Dendritic cell treated with granulocyte-macrophage colony-stimulating factor and Interleukin-4, amounts not matched to agents 40 ng/mL and 50 ng/mL, for 4 days (primary cell): ENCODE data around the gene LGALS7.

Source experiments
- H3K27ac Mint-ChIP-seq: one replicate; pipeline ENCODE4 v1.8.0; 2022; ENCODE audit warnings: mild to moderate bottlenecking, mixed read lengths
- H3K27me3 Mint-ChIP-seq: one replicate; pipeline ENCODE4 v1.8.0; 2022; ENCODE audit warnings: mild to moderate bottlenecking, mixed read lengths
- H3K36me3 Mint-ChIP-seq: one replicate; pipeline ENCODE4 v1.8.0; 2022; ENCODE audit warnings: low read depth, mixed read lengths
- H3K4me1 Mint-ChIP-seq: one replicate; pipeline ENCODE4 v1.8.0; 2022; ENCODE audit warnings: low read depth, mixed read lengths
- H3K4me3 Mint-ChIP-seq: one replicate; pipeline ENCODE4 v1.8.0; 2022; ENCODE audit warnings: mild to moderate bottlenecking, moderate library complexity, mixed read lengths
- H3K9me3 Mint-ChIP-seq: one replicate; pipeline ENCODE4 v1.8.0; 2022; ENCODE audit warnings: mixed read lengths
- intact Hi-C: fragments of 100-400 bp; cut with micrococcal nuclease; formaldehyde crosslinking; loops from one replicate; pipeline ENCODE4 v1.15.0; 2022

Gene LGALS7

DNA sequence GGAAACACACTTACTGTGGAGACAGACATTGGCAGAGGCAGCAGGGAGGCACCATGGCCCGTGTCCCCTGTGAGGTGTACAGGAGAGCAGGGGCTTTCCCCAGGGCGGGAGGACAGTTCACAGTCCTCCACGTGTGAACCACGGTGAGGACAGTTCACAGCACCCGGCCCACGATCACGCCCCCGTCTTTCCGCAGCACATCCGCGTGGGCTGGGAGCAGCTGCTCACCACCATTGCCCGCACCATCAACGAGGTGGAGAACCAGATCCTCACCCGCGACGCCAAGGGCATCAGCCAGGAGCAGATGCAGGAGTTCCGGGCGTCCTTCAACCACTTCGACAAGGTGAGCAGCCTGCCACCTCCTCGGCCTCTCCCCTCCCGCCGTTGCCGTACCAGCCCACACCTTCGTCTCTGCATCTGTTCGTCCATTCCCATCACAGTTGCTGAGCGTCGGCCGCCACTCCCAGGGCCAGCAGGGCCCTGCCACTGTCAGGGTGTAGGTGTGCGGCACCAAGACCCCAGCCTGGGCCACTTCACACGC is 46.5 kb downstream of the LGALS7 start:
- Mint-ChIP-seq H3K4me3 (no peak overlapping the region), H3K36me3 (peaks cover 100% of the 10 kb centered on the region), H3K9me3 (no peaks in the 10 kb centered on the region), H3K27ac (no peak overlapping the region), H3K27me3 (no peaks in the 10 kb centered on the region), H3K4me1 (peaks cover 12% of the 10 kb centered on the region)
- intact Hi-C loops, result loop anchor here (5.0 kb wide), 1 partner anchor 205 kb away; the partner anchor contains the start of genes MRPS12 and SARS2

DNA sequence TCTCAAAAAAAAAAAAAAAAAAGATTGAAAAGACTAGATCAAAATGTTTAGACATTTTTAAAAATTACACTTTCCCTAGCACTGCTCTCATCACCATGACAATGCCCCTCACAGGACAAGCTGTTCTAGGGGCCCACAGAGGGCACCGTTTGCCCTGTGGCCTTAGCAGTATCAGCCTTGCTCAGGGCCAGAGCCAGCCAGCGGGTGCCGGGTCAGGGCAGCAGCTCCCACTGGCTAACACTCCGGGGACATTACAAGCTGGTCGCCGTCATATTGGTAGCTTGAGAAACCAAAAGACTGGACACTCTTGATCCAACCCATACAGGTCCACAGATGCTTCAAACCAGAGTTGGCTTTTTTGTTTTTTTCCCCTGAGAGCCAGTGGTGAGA is 47.0 kb downstream of the LGALS7 start:
- peaks cover 100% of the 10 kb centered on the region for H3K36me3 Mint-ChIP-seq
- H3K27me3 Mint-ChIP-seq, result no peaks in the 10 kb centered on the region
- no peak overlapping the region for H3K27ac Mint-ChIP-seq
- H3K9me3 Mint-ChIP-seq, result no peaks in the 10 kb centered on the region
- intact Hi-C loops, result loop anchor here (5.0 kb wide), 1 partner anchor 206 kb away; the partner anchor contains the start of genes MRPS12 and SARS2
- no peak overlapping the region for H3K4me3 Mint-ChIP-seq
- H3K4me1 Mint-ChIP-seq, result peaks cover 12% of the 10 kb centered on the region

DNA sequence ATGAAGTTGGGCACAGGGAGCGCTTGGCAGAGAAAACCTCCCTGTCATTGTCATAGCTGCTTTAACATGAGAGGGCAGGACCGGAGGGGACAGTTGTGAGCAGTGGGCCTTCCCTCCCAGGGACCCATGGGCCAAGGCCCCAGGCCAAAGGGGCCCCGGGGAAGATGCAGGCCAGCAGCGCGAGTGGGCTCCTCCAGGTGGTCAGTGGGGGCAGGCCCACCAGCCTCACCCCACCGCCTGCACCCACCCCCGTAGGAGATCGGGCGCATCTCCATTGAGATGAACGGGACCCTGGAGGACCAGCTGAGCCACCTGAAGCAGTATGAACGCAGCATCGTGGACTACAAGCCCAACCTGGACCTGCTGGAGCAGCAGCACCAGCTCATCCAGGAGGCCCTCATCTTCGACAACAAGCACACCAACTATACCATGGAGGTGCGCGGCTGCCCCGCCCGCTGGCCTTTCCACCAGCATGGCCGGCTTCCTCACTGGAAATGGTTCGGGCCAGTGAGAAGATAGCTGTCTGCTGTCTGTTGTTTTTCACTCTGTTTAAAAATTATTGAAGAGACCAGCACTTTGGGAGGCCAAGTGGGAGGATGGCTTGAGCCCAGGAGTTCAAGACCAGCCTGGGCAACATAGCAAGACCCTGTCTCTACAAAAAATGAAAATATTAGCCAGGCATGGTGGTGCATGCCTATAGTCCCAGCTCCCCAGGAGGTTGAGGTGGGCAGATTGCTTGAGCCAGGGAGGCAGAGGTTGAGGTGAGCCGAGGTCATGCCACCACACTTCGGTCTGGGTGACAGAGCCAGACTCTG is 47.6 kb downstream of the LGALS7 start:
- no peaks in the 10 kb centered on the region for H3K9me3 Mint-ChIP-seq
- no peaks in the 10 kb centered on the region for H3K27me3 Mint-ChIP-seq
- intact Hi-C loops, result loop anchor here (5.0 kb wide), 1 partner anchor 207 kb away; the partner anchor contains the start of genes MRPS12 and SARS2
- peaks cover 12% of the 10 kb centered on the region for H3K4me1 Mint-ChIP-seq
- H3K4me3 Mint-ChIP-seq, result no peak overlapping the region
- H3K27ac Mint-ChIP-seq, result no peak overlapping the region
- peaks cover 100% of the 10 kb centered on the region for H3K36me3 Mint-ChIP-seq

DNA sequence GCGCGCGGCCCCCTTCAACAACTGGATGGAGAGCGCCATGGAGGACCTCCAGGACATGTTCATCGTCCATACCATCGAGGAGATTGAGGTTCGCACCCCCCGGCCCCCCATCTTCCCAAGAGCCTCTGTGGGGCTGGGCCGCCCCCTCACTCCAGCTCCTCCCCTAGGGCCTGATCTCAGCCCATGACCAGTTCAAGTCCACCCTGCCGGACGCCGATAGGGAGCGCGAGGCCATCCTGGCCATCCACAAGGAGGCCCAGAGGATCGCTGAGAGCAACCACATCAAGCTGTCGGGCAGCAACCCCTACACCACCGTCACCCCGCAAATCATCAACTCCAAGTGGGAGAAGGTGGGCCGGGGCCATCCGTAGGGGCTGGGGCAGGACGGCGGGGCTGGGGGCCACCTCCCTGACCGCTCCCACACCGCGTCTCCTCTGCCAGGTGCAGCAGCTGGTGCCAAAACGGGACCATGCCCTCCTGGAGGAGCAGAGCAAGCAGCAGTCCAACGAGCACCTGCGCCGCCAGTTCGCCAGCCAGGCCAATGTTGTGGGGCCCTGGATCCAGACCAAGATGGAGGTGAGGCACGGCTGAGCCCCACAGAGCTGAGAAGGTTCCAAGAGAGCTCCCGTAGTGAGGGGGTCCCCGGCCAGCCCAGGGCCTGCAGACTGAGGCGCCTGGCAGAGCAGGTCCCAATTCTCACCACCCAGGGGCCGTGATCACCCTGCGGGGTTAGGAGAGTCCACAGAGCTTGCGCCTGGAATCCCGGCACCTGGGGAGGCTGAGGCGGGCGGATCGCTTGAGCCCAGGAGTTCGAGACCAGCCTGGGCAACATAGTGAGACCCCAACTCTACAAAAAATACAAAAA is 49.1 kb downstream of the LGALS7 start:
- Mint-ChIP-seq H3K27me3 (no peaks in the 10 kb centered on the region), H3K27ac (no peak overlapping the region), H3K4me1 (peaks cover 12% of the 10 kb centered on the region), H3K4me3 (no peak overlapping the region), H3K9me3 (no peaks in the 10 kb centered on the region), H3K36me3 (peaks cover 100% of the 10 kb centered on the region)
- intact Hi-C loops, result no loop called here

DNA sequence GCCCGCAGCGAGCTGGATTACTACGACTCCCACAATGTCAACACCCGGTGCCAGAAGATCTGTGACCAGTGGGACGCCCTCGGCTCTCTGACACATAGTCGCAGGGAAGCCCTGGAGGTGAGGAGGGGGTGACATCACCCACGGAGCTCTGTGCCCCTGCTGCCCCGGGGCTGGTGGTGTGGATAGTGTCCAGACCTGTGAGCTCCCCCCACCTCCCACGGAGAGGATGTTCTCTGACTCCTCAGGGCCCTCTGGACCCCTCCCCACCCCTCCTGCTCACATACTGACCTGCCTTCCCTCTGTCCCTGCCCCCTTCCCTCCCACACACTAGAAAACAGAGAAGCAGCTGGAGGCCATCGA is 49.7 kb downstream of the LGALS7 start:
- H3K36me3 Mint-ChIP-seq, result peaks cover 100% of the 10 kb centered on the region
- H3K27me3 Mint-ChIP-seq, result no peaks in the 10 kb centered on the region
- intact Hi-C loops, result no loop called here
- no peak overlapping the region for H3K4me3 Mint-ChIP-seq
- no peak overlapping the region for H3K27ac Mint-ChIP-seq
- H3K4me1 Mint-ChIP-seq, result peaks cover 10% of the 10 kb centered on the region
- H3K9me3 Mint-ChIP-seq, result no peaks in the 10 kb centered on the region

DNA sequence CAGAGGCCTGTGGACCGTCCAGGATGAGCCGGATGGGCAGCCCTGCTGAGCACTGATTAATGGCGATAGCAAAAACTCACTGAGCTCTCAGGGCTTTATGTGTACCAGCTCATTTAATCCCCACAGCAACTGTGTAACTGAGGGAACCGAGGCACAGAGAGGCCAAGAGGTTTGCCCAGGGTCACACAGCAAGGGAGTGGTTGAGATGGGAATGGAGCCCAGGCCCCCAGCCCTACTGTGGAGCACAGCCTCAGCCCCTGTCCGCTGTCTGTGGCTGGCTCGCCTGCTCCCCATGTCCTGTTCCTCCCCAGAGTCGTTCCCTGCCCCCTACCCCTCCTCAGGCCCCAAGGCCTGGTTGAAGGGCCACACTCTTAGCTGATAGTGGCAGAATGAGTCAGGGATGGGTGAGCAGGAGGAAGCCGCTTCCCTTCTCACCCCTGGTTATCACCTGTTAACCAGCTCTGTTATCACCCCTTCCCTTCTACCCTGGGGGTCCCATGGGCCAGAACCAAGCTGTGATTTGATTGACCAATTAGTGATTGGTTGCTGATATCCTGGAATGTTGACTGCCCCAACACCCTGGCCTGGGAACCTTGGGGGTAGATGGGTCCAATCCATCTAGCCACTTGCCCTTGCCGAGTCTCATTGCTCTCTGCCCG is 50.2 kb downstream of the LGALS7 start:
- H3K36me3 Mint-ChIP-seq, result peaks cover 100% of the 10 kb centered on the region
- peaks cover 5% of the 10 kb centered on the region for H3K4me1 Mint-ChIP-seq
- no peak overlapping the region for H3K27ac Mint-ChIP-seq
- H3K27me3 Mint-ChIP-seq, result no peaks in the 10 kb centered on the region
- intact Hi-C loops, result no loop called here
- H3K9me3 Mint-ChIP-seq, result no peaks in the 10 kb centered on the region
- no peak overlapping the region for H3K4me3 Mint-ChIP-seq

DNA sequence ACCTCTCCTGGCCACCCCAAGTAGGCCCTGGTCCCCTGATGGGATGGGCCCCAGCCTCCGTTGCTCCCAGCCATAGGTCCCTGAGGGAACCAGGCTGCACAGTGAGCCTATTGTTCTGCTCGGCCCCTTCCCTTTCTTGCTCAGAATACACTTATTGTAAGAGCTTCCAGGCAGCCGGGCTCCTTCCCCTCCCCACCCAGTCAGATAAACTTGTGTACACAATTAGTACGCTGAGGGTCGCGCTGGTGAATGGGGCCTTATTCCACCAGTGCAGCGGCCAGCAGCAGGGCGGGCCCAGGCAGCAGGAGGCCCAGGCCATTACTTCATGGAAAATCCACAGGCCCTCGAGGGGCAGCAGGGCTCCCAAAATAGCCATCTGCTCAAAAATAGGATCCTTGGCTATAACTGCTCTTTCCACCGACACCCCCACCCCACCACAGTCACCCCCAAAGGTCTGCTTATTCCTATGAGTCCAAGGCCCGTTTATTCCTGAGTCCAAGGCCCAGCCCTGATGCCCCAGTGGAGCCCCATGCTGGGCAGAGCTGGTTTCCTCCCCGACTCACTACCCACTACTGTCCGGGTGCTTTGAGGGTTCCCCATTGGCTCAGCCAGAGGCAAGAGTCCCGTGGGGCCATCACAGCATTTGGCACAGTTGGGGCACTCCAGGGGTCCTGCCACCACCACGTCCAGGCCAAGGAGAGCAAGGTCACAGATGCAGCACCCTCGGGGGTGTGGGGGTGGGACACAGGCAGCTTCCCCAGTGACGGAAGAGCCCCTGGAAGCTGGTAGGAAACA is 51.1 kb downstream of the LGALS7 start:
- Mint-ChIP-seq H3K4me1 (no peaks in the 10 kb centered on the region), H3K9me3 (no peaks in the 10 kb centered on the region), H3K27ac (no peak overlapping the region), H3K27me3 (no peaks in the 10 kb centered on the region), H3K36me3 (peaks cover 100% of the 10 kb centered on the region), H3K4me3 (no peak overlapping the region)
- intact Hi-C loops, result no loop called here

DNA sequence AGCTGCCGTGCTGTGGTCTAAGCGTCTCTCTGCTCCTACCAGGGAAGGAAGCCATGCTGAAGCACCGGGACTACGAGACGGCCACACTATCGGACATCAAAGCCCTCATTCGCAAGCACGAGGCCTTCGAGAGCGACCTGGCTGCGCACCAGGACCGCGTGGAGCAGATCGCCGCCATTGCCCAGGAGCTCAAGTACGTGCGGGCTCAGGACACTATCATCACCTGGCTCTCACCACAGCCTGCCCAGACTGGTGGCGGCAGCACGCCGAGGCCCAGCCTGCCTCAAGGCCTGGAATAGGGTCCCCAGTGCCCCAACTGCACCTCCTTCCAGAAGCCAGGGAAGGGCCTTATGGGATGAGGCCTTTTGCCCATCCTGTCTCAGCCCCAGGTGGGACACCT is 51.8 kb downstream of the LGALS7 start:
- peaks cover 100% of the 10 kb centered on the region for H3K36me3 Mint-ChIP-seq
- H3K4me3 Mint-ChIP-seq, result no peak overlapping the region
- no peak overlapping the region for H3K27ac Mint-ChIP-seq
- no peaks in the 10 kb centered on the region for H3K9me3 Mint-ChIP-seq
- intact Hi-C loops, result no loop called here
- H3K27me3 Mint-ChIP-seq, result no peaks in the 10 kb centered on the region
- H3K4me1 Mint-ChIP-seq, result no peaks in the 10 kb centered on the region
